NCI-H1092 treated with DMSO at 0.1 percent for 48 hours (cell line): ENCODE data around the gene YPEL2.
"Not testable (repeated sequence)": the region's sequence is repeated elsewhere in the genome, so short reads cannot be mapped to it uniquely, and the experiment has no call there.

Source experiments
- DNase-seq: peaks from one replicate; lab custom pipeline; 2025; lab: John Stamatoyannopoulos, UW

YPEL2 gene, protein sequence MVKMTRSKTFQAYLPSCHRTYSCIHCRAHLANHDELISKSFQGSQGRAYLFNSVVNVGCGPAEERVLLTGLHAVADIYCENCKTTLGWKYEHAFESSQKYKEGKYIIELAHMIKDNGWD

GRCh38 chr17:59331129-59331928 lies at the start of gene YPEL2:
Gene YPEL2, plus strand, starts transcription at chr17:59331655. Its CDS starts 21,755 bp downstream, at chr17:59353410.
- DNase-seq, result peak; percentile 92

- DNase-seq, result no peak
These were observed 47.1 kb upstream of the YPEL2 start for GRCh38 chr17:59284317-59284716.

DNA sequence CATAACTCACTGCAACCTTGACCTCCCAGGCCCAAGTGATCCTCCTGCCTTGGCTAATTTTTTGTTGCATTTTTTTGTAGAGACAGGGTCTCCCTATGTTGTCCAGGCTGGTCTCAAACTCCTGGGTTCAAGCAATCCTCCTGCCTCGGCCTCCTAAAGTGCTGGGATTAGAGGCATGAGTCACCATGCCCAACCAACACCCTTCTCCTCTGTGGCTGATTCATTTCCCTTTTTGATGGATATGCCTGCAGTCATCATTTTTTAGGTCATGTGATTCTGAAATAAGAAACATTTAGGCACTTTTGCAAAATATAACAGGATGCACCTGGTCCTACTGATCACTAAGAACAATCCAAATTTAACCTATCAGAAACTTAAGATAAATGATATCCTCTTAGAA lies 44.0 kb upstream of the YPEL2 start:
- DNase-seq, result no peak

- DNase-seq, result no peak
These were observed 43.6 kb upstream of the YPEL2 start for GRCh38 chr17:59287891-59288290.

DNA sequence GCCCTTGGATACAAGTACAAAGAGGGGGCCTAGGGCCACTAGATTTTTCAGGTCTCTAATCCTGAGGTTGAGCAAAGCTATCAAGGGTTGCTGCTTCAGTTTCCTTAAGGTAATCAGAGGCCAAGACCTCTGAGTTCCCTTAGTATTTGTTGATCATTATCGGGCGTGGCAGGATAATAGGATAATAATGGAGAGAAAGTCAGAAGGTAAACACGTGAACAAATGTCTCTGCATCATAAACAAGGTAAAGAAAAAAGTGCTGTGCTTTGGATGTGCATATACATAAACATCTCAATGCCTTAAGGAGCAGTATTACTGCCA lies 41.5 kb upstream of the YPEL2 start:
- DNase-seq, result no peak

DNA sequence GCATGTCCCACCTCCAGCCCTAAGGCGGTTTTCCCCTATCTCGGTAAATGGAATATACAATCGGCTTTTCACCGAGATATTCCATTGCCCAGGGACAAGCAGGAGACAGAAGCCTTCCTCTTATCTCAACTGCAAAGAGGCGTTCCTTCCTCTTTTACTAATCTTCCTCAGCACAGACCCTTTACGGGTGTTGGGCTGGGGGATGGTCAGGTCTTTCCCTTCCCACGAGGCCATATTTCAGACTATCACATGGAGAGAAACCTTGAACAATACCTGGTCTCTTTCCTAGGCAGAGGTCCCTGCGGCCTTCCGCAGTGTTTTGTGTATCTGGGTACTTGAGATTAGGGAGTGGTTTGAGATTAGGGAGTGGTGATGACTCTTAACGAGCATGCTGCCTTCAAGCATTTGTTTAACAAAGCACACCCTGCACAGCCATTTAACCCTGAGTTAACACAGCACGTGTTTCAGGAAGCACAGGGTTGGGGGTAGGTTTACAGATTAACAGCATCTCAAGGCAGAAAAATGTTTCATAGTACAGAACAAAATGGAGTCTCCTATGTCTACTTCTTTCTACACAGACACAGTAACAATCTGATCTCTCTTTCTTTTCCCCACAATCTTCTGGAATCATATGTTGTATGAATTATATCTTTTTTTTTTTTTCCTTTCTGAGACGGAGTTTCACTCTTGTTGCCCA lies 41.0 kb upstream of the YPEL2 start:
- DNase-seq, result not testable (repeated sequence)

GRCh38 chr17:59292174-59292523 lies 39.3 kb upstream of the YPEL2 start:
- DNase-seq, result no peak

- DNase-seq, result no peak
These were observed 35.3 kb upstream of the YPEL2 start for GRCh38 chr17:59296190-59296589.

DNA sequence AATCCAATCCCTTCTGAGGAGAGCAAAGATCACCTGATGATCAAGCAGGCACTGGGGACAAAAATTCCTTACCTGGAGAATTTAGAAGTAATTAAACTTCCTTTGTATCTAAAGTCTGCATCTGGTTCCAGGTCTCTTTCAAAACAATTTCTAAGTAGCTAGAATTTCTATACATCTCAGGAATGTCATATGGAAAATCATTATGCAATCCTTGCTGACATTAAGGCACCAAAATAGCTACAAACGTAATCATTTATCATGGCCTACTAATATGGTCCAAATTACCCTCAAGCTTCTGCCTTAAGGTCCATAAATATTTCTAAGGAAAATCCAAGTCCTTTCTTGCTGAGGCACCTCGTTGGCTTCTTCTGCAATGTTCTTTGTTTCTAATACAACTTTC lies 32.9 kb upstream of the YPEL2 start:
- no peak for DNase-seq

DNA sequence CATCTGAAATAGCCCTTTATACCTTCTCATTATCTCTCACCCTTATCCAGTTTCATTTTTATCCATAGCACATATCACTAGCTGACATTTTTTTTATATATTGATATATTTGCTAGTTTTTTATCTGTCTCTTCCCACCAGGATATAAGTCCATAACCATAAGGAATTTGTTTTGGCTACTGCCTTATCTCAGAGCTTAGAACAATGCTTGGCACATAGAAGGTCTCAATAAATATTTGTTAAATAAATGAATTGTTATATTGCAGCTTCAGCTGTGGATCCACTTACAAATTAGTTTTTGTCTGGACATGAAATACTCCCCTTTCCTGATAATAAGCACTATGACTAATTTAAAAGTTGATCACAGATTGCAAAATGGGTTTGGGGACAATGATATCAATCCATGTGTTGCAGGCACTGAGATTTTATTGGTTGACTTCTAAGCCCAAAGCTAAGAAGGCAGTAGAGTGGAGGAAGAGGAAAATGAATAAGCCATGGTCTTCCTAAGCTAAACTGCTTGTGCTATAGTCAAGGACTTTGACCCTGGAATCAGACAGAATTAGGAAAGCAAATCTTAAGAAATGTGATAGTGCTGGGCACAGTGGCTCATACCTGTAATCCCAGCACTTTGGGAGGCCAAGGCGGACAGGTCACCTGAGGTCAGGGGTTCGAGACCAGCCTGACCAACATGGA lies 31.9 kb upstream of the YPEL2 start:
- no peak for DNase-seq

DNA sequence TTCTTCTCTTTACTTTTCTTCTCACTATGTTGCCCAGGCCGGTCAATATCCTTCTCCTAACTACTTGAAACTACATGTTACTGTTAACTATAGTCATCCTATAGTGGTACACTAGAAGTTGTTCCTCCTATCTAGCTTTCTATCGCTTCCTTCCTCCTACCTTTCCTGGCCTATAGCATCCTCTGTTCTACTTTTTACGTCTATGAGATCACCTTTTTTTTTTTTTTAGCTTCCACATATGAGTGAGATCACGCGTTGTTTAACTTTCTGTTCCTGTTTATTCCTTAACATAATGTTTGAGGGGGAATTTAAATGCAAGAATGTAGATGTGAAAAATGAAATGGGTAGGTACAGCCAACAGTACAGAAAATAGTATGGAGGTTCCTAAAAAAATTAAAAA lies 30.5 kb upstream of the YPEL2 start:
- DNase-seq, result no peak

DNA sequence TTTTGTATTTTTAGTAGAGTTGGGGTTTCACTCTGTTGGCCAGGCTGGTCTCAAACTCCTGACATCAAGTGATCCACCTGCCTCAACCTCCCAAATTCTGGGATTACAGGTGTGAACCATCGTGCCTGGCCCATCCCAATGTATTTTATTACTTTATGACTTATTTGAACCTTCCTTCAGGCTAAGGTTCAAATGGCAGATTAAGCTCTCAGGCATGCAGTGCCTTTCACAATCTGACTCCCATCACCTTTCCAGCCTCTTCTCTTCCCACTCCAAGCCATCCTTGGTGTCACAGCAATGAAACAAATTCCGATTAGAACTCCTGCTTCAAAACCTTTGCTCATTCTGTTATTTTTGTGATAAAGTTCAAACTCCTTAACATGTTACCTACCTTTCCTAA lies 26.6 kb upstream of the YPEL2 start:
- DNase-seq, result no peak

DNA sequence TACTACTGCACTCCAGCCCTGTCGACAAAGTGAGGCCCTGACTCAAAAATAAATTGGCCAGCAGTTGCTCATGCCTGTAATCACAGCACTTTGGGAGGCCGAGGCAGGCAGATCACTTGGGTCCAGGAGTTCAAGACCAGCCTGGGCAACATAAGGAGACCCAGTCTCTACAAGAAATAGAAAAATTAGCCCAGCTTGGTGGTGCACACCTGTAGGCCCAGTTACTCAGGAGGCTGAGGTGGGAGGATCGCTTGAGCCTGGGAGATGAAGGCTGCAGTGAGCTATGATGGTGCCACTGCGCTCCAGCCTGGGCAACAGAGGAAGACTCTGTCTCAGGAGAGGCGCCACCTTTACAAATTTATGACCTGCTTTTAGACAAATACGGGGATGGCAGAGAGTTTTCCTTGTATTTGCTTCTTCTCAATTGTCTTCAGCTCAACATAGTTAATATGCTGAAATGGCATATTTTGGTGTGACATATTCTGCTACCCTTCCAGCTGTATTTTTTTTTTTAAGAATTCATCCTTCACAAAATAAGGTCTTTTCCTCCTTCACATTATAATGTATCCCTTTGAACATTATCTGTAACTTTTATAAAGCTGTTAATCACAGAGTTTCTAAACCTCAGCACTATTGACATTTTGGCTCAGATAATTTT lies 21.1 kb upstream of the YPEL2 start:
- DNase-seq, result no peak

- DNase-seq, result peak; percentile 77
These were observed 20.4 kb upstream of the YPEL2 start for GRCh38 chr17:59311051-59311468.

DNA sequence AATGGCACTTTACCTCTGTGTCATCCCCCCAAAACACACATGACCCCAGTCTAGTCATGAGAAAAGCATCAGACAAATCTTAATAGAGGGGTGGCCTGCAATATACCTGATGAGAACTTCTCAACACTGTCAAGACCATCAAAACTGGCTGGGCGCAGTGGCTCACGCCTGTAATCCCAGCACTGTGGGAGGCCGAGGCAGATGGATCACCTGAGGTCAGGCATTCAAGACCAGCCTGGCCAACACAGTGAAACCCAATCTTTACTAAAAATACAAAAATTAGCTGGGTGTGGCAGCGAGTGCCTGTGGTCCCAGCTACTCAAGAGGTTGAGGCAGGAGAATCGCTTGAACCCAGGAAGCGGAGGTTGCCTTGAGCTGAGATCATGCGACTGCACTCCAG lies 19.9 kb upstream of the YPEL2 start:
- not testable (repeated sequence) for DNase-seq

- DNase-seq, result no peak
These were observed 15.6 kb upstream of the YPEL2 start for GRCh38 chr17:59315866-59316265.

DNA sequence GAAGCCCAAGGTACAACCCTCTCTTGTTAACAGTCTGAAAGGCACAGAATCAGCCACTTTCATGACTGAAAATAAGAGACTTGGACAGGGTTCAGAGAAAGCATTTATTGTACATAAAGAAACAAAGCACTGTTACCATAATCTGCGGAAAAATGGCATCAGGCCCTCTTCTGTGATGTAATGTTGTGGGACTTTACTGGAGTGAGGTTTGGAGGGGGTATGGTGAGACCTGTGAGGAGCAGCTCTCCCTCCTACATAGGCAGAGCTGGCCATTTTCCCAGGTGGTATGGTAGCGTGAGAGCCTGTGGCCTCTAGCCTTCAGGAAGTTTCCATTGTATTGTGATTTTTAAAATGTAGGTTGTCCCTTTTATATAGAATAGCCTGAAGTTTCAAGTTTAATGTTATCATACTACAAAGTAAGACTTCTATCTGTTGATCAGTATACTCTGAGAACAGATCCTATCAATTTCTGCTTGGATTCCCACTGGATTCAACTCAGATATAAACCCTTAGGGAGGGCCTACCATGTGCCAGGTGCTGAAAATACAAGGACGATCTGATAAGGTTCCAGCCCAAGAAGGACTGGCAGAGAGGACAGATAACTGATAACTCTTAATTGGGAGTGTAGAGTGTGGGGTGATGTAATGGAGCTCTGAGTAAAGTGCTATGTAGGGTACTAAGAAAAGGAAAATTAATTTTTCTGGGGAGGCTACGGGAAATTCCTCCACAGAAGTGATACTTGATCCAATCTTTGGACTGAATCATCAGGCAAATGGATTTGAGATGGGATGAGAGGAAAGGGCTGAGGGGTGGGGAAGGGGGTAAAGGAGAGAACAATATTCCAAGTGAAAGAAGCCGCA lies 4.1 kb upstream of the YPEL2 start:
- DNase-seq, result no peak

GRCh38 chr17:59327981-59328290 lies 3.5 kb upstream of the YPEL2 start:
- no peak for DNase-seq

GRCh38 chr17:59328601-59329000 lies 2.9 kb upstream of the YPEL2 start:
- no peak for DNase-seq

GRCh38 chr17:59329176-59330052 lies 2.0 kb upstream of the YPEL2 start:
- peak; percentile 62 for DNase-seq
